Liver (tissue), 9 donors: Measurements from ENCODE around the gene JAK1. TPM values are rescaled to one million over a fixed set of nuclear protein-coding genes. Genes with fewer than 3 reads are reported as not detected.
A peak's percentile ranks its signal among the peaks of the same experiment; 100 is the strongest.

Experiments
- DNase-seq: peaks from one replicate; pipeline ENCODE4 v3.0.0-alpha.2; 2017; ENCODE audit warnings: low spot score
- H3K27ac ChIP-seq, 2 donors: one replicate each; pipeline ENCODE4 v1.7.0; 2013; ENCODE audit warnings: inconsistent platforms in 2 of 2, low read length in 2 of 2, control low read depth in 1 of 2, low read depth in 1 of 2, mild to moderate bottlenecking in 1 of 2
- H3K27me3 ChIP-seq, 4 donors: one replicate each; pipeline versions ENCODE4 v1.6.1 to v1.7.0; 2013; ENCODE audit warnings: low read length in 3 of 4, inconsistent platforms in 1 of 4, mild to moderate bottlenecking in 1 of 4, moderate library complexity in 1 of 4; ENCODE audit not compliant: control insufficient read depth in 4 of 4, insufficient read depth in 4 of 4
- H3K36me3 ChIP-seq, 4 donors: one replicate each; pipeline versions ENCODE4 v1.6.1 to v1.7.0; 2013; ENCODE audit warnings: low read length in 3 of 4, mild to moderate bottlenecking in 3 of 4, low read depth in 1 of 4, moderate library complexity in 1 of 4; ENCODE audit not compliant: control insufficient read depth in 4 of 4, insufficient read depth in 3 of 4
- H3K4me1 ChIP-seq, 4 donors: one replicate each; pipeline versions ENCODE4 v1.6.1 to v1.7.0; 2013; ENCODE audit warnings: low read length in 3 of 4, mild to moderate bottlenecking in 3 of 4, moderate library complexity in 1 of 4; ENCODE audit not compliant: control insufficient read depth in 4 of 4, insufficient read depth in 4 of 4
- H3K4me3 ChIP-seq, 3 donors: one replicate each; pipeline versions ENCODE4 v1.6.1 to v1.7.0; 2013; ENCODE audit warnings: low read length in 3 of 3, control low read depth in 1 of 3, low read depth in 1 of 3, mild to moderate bottlenecking in 1 of 3
- H3K9ac ChIP-seq, 2 donors: one replicate each; pipeline ENCODE4 v1.7.0; 2013; ENCODE audit warnings: low read length in 2 of 2, mild to moderate bottlenecking in 2 of 2, moderate library complexity in 2 of 2, control low read depth in 1 of 2, low read depth in 1 of 2
- H3K9me3 ChIP-seq, 4 donors: one replicate each; pipeline versions ENCODE4 v1.6.1 to v1.7.0; 2013; ENCODE audit warnings: low read length in 3 of 4; ENCODE audit not compliant: control insufficient read depth in 4 of 4
- CTCF ChIP-seq: fragments of 150-350 bp; IDR thresholded peaks from 2 replicates; pipeline ENCODE4 v1.5.1; 2017; ENCODE audit warnings: improper control_type of control experiment, low read depth, low read length; ENCODE audit not compliant: missing input control
- EGR1 ChIP-seq, 2 donors: IDR thresholded peaks; 2 replicates each; pipeline ENCODE4 v1.6.1; 2016 to 2018; ENCODE audit warnings: antibody characterized with exemption in 2 of 2, low read depth in 2 of 2
- FOXA1 ChIP-seq: IDR thresholded peaks from 2 replicates; pipeline ENCODE4 v1.6.1; 2016; ENCODE audit warnings: antibody characterized with exemption
- GABPA ChIP-seq, 2 donors: IDR thresholded peaks in 1 of 2; conservative IDR thresholded peaks in 1 of 2; 2 replicates each; pipeline ENCODE4 v1.6.1; 2016; ENCODE audit warnings: antibody characterized with exemption in 2 of 2, mild to moderate bottlenecking in 1 of 2, moderate library complexity in 1 of 2
- HNF4A ChIP-seq, 2 donors: conservative IDR thresholded peaks; 2 replicates each; pipeline ENCODE4 v1.6.1; 2016; ENCODE audit warnings: antibody characterized with exemption in 2 of 2, mild to moderate bottlenecking in 2 of 2
- HNF4G ChIP-seq: IDR thresholded peaks from 2 replicates; pipeline ENCODE4 v1.6.1; 2016; ENCODE audit warnings: antibody characterized with exemption
- NR2F2 ChIP-seq: IDR thresholded peaks from 2 replicates; pipeline ENCODE4 v1.6.1; 2016; ENCODE audit warnings: antibody characterized with exemption
- RAD21 ChIP-seq, 2 donors: IDR thresholded peaks; 2 replicates each; pipeline ENCODE4 v1.6.1; 2016; ENCODE audit warnings: antibody characterized with exemption in 2 of 2, mild to moderate bottlenecking in 2 of 2
- REST ChIP-seq: IDR thresholded peaks from 2 replicates; pipeline ENCODE4 v1.6.1; 2016; ENCODE audit warnings: antibody characterized with exemption, mild to moderate bottlenecking
- RXRA ChIP-seq, 2 donors: IDR thresholded peaks; 2 replicates each; pipeline ENCODE4 v1.6.1; 2017 to 2018; ENCODE audit warnings: antibody characterized with exemption in 2 of 2, mild to moderate bottlenecking in 1 of 2
- SP1 ChIP-seq: IDR thresholded peaks from 2 replicates; pipeline ENCODE4 v1.6.1; 2018; ENCODE audit warnings: antibody characterized with exemption, mild to moderate bottlenecking
- TAF1 ChIP-seq: conservative IDR thresholded peaks from 2 replicates; pipeline ENCODE4 v1.6.1; 2016; ENCODE audit warnings: antibody characterized with exemption, mild to moderate bottlenecking
- YY1 ChIP-seq: IDR thresholded peaks from 2 replicates; pipeline ENCODE4 v1.6.1; 2016; ENCODE audit warnings: antibody characterized with exemption, mild to moderate bottlenecking
- WGBS: extraction: QIAGEN DNeasy Blood & Tissue Kit; methylation state at CpG from one replicate; pipeline ENCODE4 v1.1.7; 2013; 5-methylcytosine and 5-hydroxymethylcytosine counted together
- polyA plus RNA-seq, 2 donors: library from polyadenylated mRNA; stranded (reverse) in 1 of 2; unstranded in 1 of 2; fragments of 200-250 nt in 1 of 2; fragments of >200 nt in 1 of 2; fragmentation: Nextera tagmentation in 1 of 2; extraction: Ambion mirVana in 1 of 2; gene quantifications; one replicate each; pipeline versions ENCODE4 v1.2.1 to v1.2.3, GENCODE V29; 2013 to 2015
- total RNA-seq, 2 donors: library from RNA; depleted of rRNA; stranded (reverse); fragments of >200 nt; gene quantifications; one replicate each; pipeline ENCODE4 v1.2.3, GENCODE V29; 2014
- TF ChIP-seq, protein P1 (sequence below): IDR thresholded peaks from 2 replicates; pipeline ENCODE4 v1.6.1; 2016; ENCODE audit warnings: antibody characterized with exemption
- TF ChIP-seq, protein P2 (sequence below): IDR thresholded peaks from 2 replicates; pipeline ENCODE4 v1.6.1; 2016; ENCODE audit warnings: antibody characterized with exemption
- donor health status: healthy.
- donor health status: healthy.
- donor health status: healthy.
- donor health status: healthy.
- donor health status: healthy.

The JAK1 gene
- total and polyA plus RNA-seq, 4 donors = 24.1 to 68.6 (median 34.5) TPM

DNA sequence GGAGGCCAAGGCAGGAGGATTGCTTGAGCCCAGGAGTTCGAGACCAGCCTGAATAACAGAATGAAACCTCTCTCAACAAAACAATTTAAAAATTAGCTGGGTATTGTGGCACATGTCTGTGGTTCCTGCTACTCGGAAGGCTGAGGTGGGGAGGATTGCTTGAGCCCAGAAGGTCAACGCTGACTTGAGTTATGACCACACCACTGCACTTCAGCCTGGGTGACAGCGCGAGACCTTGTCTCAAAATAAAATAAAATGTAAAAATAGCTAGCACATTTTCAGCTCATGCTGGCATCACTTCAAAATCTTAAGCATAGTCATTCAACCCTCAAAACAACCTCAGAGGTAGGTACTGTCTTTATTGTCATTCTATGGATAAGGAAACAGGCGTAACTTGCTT, 6.4 kb downstream of the JAK1 start:
- no peak overlapping the region for H3K27ac ChIP-seq
- H3K36me3 ChIP-seq = no peaks in the 10 kb centered on the region
- H3K4me1 ChIP-seq = peaks cover 12 to 41% (median 25%) of the 10 kb centered on the region in 4 donors
- TF ChIP-seq GABPA (IDR thresholded peaks at IDR 0.05 in 1 of 2, conservative IDR thresholded peaks at IDR 0.05 in 1 of 2) (no peak), HNF4G (no peak), REST (no peak), CTCF (no peak), YY1 (no peak), NR2F2 (no peak), EGR1 (IDR thresholded peaks at IDR 0.05; ENCODE audit: low read depth in 2 of 2) (no peak), HNF4A (conservative IDR thresholded peaks at IDR 0.05) (no peak), SP1 (no peak), FOXA1 (no peak), RAD21 (IDR thresholded peaks at IDR 0.05) (no peak), TAF1 (no peak), RXRA (IDR thresholded peaks at IDR 0.05) (no peak)
- TF ChIP-seq, protein P1, sequence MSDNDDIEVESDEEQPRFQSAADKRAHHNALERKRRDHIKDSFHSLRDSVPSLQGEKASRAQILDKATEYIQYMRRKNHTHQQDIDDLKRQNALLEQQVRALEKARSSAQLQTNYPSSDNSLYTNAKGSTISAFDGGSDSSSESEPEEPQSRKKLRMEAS = no peak
- TF ChIP-seq, protein P2, sequence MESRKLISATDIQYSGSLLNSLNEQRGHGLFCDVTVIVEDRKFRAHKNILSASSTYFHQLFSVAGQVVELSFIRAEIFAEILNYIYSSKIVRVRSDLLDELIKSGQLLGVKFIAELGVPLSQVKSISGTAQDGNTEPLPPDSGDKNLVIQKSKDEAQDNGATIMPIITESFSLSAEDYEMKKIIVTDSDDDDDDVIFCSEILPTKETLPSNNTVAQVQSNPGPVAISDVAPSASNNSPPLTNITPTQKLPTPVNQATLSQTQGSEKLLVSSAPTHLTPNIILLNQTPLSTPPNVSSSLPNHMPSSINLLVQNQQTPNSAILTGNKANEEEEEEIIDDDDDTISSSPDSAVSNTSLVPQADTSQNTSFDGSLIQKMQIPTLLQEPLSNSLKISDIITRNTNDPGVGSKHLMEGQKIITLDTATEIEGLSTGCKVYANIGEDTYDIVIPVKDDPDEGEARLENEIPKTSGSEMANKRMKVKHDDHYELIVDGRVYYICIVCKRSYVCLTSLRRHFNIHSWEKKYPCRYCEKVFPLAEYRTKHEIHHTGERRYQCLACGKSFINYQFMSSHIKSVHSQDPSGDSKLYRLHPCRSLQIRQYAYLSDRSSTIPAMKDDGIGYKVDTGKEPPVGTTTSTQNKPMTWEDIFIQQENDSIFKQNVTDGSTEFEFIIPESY = no peak
- no peaks in the 10 kb centered on the region for H3K27me3 ChIP-seq
- no peak for DNase-seq
- H3K9ac ChIP-seq = no peak overlapping the region
- H3K4me3 ChIP-seq = no peak overlapping the region
- 88% methylated on average over 6 of the region's 6 CpGs for WGBS
- no peaks in the 10 kb centered on the region for H3K9me3 ChIP-seq

DNA sequence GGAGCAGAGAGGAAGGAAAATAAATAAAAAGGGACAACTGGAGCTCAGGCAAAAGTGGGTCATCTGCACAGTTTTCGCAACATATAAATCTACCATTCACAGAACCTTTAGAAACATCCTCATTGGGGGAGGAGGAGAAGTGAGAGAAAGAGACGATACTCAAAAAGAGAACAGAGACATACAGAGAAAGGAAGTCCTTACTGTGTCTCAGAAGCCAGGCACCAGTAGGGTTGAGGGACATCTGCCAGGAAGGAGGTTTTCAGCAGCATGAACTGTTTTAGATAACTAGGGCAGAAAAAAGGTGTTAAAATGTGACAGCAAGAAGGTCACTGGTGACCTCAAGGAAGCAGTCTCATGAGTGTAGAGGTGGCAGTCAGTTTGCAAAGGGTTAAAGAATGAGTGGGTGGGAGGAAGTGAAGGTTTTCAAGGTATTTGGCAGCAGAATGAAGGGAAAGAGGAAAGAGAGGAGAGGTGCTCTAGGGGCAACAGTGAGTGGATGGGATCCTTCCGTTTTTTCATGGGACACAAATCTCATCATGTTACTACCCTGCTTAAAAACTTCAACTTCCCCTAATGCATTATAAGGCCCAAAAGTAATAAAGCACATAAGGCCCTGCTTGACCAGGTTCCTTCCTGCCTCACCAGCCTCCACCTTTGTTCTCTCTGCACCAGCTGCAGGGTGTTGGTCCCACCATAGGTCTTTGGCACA, 9.5 kb downstream of the JAK1 start:
- WGBS = 34% methylated on average over 3 of the region's 3 CpGs
- Histone ChIP-seq H3K27me3 (no peaks in the 10 kb centered on the region), H3K9me3 (no peaks in the 10 kb centered on the region), H3K4me1 (peaks cover 16 to 60% (median 48%) of the 10 kb centered on the region in 4 donors), H3K27ac (peak overlapping the region; percentile 49 to 74), H3K9ac (peak overlapping the region in 1 of 2 donors; percentile 7), H3K4me3 (no peak overlapping the region), H3K36me3 (no peaks in the 10 kb centered on the region)
- no peak for DNase-seq
- peak in 1 of 2 donors; percentile 6 for TF ChIP-seq RAD21 (IDR thresholded peaks at IDR 0.05)
- TF ChIP-seq, protein P1 = no peak
